GM18520 (cell line): Measurements from ENCODE around the gene SRP9.
A peak's percentile ranks its signal among the peaks of the same experiment; 100 is the strongest.

Source experiments
- ATAC-seq: cut with Tn5 transposase; IDR thresholded peaks from one replicate; pipeline ENCODE4 v1.9.1; 2021; ENCODE audit not compliant: unreplicated experiment

Gene SRP9, protein sequence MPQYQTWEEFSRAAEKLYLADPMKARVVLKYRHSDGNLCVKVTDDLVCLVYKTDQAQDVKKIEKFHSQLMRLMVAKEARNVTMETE

DNA sequence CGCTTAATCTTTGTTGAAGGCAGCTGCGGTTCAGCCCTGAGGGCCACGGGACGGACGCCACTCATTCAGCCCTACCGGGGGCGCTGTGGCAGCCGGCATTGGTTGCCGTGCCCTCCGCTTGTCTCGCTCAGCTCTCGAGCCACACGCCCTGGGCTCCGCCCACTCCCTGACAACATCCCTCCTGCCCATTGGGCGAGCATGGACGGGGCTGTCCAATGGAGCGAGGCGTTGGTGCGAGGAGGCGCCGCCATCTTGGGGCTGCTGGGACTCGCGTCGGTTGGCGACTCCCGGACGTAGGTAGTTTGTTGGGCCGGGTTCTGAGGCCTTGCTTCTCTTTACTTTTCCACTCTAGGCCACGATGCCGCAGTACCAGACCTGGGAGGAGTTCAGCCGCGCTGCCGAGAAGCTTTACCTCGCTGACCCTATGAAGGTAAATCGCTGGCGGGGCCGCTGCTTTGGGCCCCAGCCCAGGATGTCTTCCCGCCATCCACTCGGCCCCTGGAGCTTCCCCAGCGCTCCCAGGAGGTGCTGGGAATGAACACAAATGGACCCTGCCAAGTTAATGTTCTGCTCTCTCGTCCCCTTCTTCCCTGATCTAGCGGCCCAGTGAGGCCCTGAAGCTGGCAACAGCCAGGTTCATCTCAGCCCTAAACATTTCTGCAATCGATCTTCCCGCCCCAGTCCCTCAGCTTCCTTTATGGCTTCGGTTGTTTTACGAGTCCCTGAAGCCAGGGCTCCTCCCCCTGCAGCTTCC lies at the start of gene SRP9:
Gene SRP9, plus strand, starts transcription at position 244 of the 754 bp plus-strand sequence. Its CDS starts 115 bp downstream, at position 359.
- peak; percentile 100 for ATAC-seq

DNA sequence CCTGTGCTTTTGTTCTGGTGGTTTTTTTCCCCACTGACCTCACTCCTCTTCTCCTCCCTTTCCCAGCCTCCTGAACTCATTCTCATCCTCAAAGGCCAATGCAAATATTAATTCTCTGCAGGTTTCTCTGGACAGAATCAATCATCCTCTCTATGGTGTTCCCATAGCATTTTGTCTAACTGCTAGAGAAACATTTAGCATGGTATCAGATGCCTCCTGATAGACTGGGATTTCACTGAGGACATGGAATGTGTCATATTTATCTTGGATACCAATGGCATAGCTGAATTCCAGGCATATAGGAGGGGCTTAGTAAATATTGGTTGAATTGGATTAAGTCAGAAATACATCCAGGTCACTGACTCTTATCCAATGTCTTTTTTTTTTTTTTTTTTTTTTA lies 46.1 kb upstream of the SRP9 start:
- no peak for ATAC-seq

DNA sequence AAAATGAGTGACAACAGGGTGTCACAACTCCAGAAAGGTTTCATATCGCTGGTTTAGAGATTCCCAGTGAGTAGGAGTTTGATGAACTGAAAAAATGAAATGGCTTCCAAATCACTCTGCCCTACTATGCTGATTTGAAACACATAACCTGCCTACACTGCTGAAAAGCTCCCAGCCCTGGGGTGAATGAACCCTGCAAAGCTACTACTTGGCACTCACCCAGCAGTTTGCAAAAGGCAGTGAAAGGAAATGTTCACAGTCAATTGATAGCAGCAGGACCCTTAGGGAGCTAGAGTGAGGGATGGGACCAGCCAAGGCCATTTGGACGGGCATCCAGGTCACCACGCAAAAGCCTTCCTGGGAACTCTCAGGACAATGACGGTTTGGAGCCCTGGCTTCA lies 44.4 kb upstream of the SRP9 start:
- ATAC-seq, result no peak

DNA sequence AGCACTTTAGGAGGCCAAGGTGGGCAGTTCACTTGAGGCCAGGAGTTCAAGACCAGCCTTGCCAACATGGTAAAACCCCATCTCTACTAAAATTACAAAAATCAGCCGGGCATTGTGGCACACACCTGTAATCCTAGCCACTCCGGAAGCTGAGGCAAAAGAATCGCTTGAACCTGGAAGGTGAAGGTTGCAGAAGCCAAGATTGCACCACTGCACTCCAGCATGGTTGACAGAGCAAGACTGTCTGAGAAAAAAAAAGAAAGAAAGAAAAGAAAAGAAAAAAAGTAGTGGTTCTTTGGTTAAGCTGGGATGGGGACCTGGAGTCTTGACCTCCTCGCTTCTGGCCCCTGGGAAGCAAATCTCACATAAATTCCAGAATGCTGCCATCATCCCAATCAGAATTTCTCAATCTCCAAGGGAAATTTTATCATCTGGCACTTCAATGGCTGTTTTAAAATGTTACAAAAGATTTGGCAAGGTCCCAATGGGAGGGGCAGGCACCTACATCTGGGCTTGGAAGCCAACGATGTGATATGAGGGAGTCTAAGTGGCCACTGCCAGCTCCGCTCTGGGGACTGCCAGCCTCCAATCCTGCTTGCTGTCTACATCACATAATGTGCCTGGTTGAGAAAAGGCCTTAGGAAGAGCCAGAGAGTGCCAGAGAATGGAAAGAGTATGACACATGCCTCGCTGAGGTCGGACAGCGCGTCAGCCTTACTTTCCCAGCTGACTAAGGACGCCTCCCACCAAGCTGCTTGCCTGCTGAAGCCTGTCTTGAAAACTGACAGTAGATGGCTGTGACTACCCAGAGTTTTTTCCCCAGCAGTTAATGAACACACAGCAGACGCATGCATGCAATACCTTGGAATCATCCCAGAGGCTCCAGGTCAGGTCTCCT lies 42.1 kb upstream of the SRP9 start:
- ATAC-seq, result no peak

DNA sequence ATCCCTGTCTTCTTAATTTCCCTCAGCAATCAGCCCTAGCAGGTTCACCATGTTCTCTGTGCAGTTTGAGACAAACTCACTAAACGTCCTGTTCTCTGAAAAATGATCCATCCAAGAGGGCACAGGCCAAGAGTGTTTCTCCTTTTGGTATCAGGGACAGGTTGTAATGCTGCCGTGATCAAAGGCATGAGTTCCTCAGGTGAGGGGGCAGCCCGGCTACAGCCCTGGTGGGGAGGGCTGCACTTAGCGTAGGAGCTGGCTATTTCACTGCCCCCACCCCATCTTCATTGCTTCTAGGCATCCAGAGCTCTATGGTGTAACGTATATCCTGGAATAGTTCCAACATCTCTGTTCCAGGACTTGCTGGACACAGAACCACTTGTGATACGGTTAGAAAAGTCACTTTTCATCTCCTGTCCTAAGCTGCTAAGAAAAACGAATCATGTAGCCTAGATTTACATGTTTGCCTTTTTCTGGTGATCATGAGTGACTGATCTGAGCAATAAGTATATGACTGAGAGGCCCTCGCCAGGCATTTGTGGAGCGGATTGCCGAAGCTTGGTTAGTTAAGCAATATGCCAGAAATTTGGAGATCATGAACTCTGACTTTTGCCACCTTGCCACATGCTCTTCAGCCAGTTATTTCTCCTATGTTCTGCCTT lies 41.1 kb upstream of the SRP9 start:
- no peak for ATAC-seq

DNA sequence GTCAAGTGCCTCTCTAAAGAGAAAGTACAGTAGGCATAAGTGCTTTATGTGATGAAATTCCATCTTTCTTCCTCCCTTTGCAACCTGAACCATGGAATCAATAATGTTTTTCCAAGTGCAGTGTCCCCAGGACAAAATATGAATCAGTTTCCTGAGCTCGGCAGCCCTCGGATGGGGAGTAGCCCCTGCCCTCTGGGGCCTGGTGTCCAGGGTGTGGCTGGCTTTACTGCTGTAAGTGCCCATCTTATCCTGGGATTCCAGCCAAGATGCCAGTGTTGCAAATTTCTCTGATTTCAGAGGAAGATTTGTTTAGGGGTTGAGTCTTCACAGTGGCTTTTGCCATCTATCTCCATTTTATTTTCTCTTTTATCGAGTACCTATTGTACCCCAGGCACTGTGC lies 40.5 kb upstream of the SRP9 start:
- ATAC-seq, result no peak

DNA sequence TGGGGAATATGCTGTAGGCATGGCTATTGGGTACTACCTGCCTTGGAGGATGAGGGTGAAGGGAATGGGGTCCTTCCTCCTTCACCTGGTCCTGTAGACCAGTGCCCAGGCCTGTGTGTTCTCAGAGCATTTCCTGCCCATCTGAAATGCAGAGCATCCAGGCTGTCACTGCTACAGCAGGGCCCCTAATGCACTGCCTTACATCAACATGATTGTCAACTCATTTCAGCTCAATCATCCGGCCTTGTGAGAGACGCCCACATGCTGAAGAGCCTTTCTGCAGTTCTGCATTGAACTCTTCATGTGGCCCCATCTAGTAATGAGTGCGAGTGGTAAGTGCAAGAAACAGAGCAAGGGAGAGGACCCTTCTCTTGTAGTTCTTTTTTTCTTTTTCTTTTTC lies 39.8 kb upstream of the SRP9 start:
- ATAC-seq, result no peak

DNA sequence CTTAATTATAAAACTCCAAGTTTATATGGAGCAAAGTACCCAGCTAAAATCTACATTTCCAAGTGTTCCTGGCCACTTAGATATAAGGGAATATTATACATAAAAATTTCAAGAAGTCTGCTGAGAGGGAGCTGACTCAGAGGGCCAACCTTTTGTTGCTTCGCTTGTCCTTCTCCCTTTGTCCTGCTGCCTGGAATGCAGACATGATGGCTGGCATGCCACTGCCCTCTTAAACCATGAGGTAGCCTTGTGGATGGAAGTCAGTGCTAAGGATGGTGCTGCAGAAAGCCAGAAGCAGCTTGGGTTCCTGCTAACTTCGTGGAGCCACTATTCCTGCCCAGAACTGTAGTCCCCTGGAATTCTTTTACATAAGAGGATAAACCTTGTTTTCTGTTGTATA lies 38.9 kb upstream of the SRP9 start:
- ATAC-seq, result no peak

DNA sequence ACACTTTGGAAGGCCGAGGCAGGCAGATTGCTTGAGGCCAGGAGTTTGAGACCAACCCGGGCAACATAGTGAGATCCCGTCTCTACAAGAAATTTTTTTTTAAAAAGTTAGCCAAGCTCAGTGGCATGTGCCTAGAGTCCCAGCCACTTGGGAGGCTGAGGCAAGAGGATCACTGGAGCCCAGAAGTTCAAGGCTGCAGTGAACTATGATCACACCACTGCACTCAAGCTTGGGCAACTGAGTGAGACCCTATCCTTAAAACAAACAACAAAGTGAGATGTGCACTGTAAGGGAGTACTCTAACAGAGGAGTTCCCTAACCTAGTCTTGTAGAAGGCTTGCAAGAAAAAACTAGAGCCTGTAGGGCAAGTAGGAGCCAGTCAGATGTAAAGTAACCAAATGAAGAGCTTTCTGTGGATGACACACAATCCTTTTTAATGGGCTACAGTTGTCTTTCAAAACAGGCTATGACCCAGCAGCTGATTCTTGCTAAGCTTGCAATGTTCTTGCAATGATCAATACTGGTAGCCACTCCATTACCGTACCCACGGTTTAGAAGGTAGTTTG lies 38.0 kb upstream of the SRP9 start:
- ATAC-seq, result no peak

DNA sequence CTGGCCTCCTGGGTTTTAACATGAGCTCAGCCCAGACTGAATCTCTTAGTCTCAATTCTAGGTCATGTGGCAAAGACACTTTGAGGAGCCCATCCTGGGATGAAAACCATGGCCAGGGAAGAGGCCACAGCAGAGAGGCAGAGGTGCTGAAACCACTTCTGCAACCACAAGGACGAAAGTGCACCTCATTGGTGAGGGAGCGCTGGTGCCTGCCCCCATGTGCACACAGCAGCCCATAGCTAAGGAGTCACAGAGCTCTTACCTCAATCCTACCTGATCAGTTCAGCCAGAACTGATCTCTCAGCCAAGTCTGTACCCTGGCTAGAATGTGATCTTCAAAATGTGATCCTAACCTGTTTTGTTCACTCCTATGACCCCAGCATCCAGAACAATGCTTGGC lies 32.9 kb upstream of the SRP9 start:
- no peak for ATAC-seq

DNA sequence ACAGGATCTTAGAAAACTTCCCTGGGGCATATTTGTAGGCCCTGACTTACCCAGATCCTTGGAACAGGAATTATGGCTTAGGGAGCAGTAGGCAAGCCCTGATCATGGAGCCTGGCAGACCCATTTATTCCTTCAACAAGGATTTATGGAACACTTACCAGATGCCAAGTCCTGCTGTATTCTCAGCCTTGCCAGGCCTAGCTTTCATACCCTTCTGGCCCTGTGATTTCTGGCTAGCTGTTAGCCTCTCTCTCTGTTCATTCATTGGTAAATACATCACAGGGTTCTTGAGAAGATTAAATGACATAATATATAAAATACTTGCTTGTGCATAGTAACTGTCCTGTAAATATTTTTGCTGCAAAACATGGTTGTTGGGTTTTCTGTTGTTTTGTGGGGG lies 32.4 kb upstream of the SRP9 start:
- no peak for ATAC-seq

DNA sequence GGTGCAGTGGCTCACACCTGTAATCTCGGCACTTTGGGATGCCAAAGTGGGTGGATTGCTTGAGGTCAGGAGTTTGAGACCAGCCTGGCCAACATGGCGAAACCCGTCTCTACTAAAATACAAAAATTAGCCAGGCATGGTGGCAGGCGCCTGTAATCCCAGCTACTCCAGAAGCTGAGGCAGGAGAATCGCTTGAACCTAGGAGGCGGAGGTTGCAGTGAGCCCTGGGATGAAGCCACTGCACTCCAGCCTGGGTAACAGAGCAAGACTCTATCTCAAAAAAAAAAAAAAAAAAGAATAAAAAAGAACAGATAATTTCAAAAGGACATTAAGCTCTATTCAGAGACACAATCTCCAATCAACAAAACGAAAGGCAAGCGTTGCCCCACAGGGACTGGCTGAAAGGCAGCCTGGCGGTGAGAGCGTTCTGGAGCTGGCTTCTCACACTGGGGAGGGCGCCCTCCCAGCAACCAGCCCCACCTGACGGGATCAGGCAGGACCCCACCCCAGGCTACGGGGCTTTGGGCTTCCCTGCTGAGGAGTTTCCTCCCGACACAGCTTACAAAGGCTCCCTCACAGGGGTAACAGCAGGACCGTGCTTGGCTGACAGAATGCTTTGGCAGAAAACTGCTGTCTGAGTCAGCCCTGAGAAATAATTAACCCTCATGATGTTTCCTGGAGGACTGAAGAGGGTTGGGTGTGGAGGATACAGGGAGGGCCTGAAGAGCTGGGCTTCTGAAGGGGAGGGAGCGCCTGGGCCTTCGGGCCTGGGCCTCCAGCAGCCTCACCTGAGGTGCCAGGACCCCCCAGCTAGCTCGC lies 31.1 kb upstream of the SRP9 start:
- ATAC-seq, result no peak

DNA sequence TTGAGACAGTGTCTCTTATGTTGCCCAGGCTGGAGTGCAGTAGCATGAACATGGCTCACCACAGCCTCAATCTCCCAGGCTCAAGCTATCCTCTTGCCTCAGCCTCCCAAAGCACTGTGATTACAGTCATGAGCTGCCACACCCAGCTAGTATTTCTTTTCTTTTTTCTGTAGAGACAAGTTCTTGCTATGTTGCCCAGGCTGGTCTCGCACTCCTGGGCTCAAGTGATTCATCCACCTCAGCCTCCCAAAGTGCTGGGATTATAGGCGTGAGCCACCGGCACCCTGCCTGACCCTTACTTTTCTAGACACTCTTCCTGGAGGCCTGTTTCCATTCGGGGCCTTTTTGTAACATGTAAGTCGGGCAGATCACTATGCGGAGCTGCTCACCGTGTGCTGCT lies 30.1 kb upstream of the SRP9 start:
- ATAC-seq, result no peak

DNA sequence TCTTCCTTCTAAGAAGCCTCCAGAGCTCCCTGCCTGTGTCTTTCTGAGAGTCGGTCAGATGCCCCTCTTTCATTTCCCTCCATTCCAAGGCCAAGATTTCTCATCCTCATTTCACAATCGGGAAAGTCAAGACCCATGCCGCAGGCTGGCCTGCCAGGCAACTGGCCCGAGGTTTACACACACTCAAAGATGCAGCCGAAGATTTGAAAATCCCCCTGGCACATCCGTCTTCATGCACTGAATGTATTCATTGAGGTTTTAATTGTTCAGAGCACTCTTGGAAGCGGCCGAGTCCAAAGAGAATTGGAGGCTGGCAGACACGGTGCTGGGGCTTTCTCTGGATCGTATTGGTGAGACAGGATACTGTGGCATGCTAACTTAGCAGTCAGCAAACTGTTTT lies 29.1 kb upstream of the SRP9 start:
- no peak for ATAC-seq

DNA sequence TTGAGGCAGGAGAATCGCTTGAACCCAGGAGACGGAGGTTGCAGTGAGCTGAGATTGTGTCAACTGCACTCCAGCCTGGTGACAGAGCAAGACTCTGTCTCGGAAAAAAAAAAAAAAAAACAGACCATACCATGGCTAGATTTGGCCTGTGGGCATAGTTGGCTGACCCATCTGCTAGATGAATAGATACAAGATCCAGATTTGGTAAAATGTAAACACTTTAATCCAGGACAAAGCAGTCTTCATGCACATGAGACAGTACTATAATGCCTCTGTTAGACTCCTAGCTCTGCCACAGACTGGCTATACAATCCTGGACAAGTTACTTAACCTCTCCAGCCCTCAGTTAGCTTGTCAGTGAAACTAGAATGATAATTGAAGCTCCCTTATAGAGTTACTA lies 27.9 kb upstream of the SRP9 start:
- ATAC-seq, result no peak

DNA sequence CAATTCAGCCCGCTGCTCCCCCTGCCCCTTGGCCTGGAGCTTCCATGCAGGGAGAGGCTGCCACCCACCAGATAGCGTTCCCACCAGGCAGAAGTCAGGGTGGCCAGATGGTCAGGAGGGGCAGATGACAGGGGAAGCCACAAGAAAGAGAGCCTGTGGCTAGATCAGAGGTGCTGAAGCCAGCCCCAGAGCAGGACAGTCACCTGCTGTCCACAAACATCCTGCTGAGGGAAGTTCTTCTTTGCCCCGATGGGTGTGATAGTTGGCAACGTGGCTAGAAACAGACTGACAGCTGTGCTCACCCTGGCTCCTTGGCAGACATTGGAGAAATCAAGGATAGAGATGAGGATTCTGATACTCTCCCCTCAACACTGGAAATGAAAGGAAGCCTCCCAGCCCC lies 27.2 kb upstream of the SRP9 start:
- no peak for ATAC-seq

DNA sequence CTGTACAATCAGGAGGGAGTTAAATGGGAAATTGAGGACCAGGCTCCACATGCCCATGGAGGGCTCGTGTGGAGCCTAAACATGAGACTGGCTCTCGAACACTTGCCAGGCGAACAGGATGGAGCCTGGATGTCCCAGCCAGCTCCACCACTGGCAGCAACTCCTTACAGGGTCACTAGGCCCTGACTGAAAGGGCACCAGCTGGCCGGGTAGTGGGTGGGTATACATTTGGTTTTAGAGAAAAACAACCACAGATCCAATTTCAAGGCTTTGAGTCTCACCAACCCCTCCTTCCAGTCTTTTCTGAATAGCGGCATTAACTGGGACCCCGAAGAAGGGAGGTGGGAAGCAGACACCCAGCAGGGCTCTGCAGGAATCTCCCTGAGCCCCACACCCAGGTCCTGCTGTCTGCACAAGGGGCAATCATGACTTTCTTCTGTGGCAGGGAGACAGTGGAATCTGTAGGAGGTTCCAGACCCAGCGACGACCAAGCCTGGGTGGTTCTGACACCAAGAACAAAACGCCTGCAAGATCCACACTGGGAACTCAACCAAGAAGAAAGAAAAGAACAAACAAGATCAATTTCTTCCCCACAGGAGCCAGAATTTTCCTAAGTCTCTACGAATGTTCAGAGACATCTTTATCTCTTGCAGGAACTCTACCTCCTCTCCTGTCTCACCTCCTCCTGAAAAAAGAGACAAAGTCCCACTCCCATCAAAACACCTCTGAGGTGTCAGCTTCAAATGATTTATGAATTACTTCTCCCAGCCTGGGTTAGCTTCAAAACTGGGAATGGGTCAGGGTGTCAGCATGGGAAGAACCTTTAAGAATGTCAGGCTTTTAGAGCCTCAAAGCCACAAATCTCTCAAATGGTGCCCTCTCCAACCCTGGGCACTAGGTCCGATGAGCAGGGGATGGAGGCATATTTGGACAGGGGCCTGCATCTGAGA lies 26.5 kb upstream of the SRP9 start:
- no peak for ATAC-seq

DNA sequence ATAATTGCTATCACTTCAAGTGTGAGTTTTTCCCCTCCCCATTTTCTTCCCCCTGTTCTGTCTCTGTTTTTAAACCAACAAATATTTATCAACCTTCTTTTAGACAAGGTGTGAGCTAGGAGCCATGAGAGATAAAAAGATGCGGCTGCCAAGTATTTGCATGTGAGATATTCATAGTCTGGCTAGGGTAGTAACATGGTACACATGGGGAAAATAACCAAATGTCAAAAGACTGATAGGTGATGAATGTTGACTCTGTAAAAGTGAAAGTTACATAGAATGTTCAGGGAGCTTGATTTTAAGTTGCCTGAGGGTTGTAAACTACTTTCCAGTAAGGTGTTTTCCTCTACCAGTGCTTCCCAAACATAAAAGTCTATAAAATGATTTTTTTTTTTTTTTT lies 25.4 kb upstream of the SRP9 start:
- ATAC-seq, result no peak

DNA sequence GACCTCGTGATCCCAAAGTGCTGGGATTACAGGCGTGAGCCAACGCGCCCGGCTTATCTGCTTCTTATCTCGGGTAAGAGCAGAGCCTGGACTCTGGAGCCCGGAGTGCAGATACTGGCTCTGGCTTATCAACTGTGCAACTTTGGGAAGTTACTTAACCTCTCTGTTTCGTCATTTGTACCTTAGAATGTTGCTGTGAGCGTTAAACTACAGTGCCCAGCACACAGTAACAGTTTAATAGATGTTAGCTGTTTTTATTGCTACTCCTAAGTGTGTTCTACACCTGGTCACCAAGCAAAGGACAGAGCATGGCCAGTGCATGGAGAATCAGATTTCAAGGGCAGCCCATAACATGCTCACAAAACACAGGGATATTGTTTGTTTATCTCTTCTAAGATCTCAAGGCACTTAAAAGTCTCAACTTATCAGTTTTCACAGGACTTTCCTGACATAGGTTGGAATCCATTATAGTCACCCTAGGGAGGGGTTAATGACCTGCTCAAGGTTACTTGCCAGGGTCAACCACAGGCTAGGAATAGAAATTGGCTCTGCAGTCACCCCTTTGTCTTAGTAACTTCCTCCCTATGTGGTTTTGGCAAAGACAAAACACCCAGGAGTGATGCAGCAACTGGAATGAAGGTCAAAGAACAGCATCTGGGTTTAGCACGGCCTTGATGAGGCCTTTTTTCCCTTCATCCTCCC lies 22.5 kb upstream of the SRP9 start:
- ATAC-seq, result no peak
